Measurements from ENCODE around the gene TPPP. TPM values are rescaled to one million over a fixed set of nuclear protein-coding genes. Genes with fewer than 3 reads are reported as not detected.
A peak's percentile ranks its signal among the peaks of the same experiment; 100 is the strongest.

TPPP gene
- total and polyA plus RNA-seq, 2 experiments from 2014 or later = not detected

- 96 to 99% methylated on average over 10 to 11 of the region's 11 CpGs for WGBS, 2 experiments (ENCODE audit: low coverage in 1 of 2, low lambda C conversion rate in 2 of 2, missing lambda C conversion rate in 2 of 2)
- TF ChIP-seq EZH2phosphoT487 (IDR thresholded peaks at IDR 0.05; ENCODE audit: insufficient read depth, low read depth) (no peak), EZH2 (IDR thresholded peaks at IDR 0.05; ENCODE audit: insufficient read depth, poor library complexity, severe bottlenecking) (no peak)
- Histone ChIP-seq H3K9ac (no peak overlapping the region), H3F3A (ENCODE audit: insufficient read depth) (no peaks in the 10 kb centered on the region), H3K27ac (no peak overlapping the region), H3K4me2 (ENCODE audit: unreplicated experiment) (no peak overlapping the region), H3K4me1 (ENCODE audit: insufficient read depth) (no peaks in the 10 kb centered on the region), H3K36me3 (ENCODE audit: low read depth) (no peaks in the 10 kb centered on the region), H2AFZ (no peak overlapping the region), H4K20me1 (ENCODE audit: insufficient read depth) (no peaks in the 10 kb centered on the region), H3K27me3 (replicated peaks; ENCODE audit: insufficient read depth) (no peaks in the 10 kb centered on the region), H3K9me2 (ENCODE audit: insufficient read depth) (no peaks in the 10 kb centered on the region), H3K9me3 (ENCODE audit: low read depth) (no peaks in the 10 kb centered on the region), H3K4me3 (no peak overlapping the region), H3K79me2 (ENCODE audit: insufficient read depth) (no peaks in the 10 kb centered on the region)
- in situ Hi-C loops (cut with MboI) = loop anchor here (10.0 to 25.0 kb wide), 2 partner anchors 244 to 502 kb away; no protein-coding TSS in a partner anchor
- DNase-seq = no peak
Observed at GRCh38 chr5:660491-661030, 32.6 kb downstream of the TPPP start.

- H3K27me3 ChIP-seq (replicated peaks; ENCODE audit: insufficient read depth) = no peaks in the 10 kb centered on the region
- TF ChIP-seq EZH2 (IDR thresholded peaks at IDR 0.05; ENCODE audit: insufficient read depth, poor library complexity, severe bottlenecking) (no peak), EZH2phosphoT487 (IDR thresholded peaks at IDR 0.05; ENCODE audit: insufficient read depth, low read depth) (no peak)
- H3K9ac ChIP-seq = no peak overlapping the region
- H3F3A ChIP-seq (ENCODE audit: insufficient read depth) = no peaks in the 10 kb centered on the region
- WGBS, 2 experiments (ENCODE audit: low coverage in 1 of 2, low lambda C conversion rate in 2 of 2, missing lambda C conversion rate in 2 of 2) = 95 to 96% methylated on average over 16 of the region's 16 CpGs
- no peaks in the 10 kb centered on the region for H3K9me3 ChIP-seq (ENCODE audit: low read depth)
- H3K9me2 ChIP-seq (ENCODE audit: insufficient read depth) = no peaks in the 10 kb centered on the region
- H3K4me2 ChIP-seq (ENCODE audit: unreplicated experiment) = no peak overlapping the region
- in situ Hi-C loops (cut with MboI) = loop anchor here (10.0 to 25.0 kb wide), 2 partner anchors 245 to 503 kb away; no protein-coding TSS in a partner anchor
- H3K27ac ChIP-seq = no peak overlapping the region
- no peaks in the 10 kb centered on the region for H3K4me1 ChIP-seq (ENCODE audit: insufficient read depth)
- no peaks in the 10 kb centered on the region for H3K36me3 ChIP-seq (ENCODE audit: low read depth)
- H3K79me2 ChIP-seq (ENCODE audit: insufficient read depth) = no peaks in the 10 kb centered on the region
- H4K20me1 ChIP-seq (ENCODE audit: insufficient read depth) = no peaks in the 10 kb centered on the region
- DNase-seq = no peak
- no peak overlapping the region for H2AFZ ChIP-seq
- no peak overlapping the region for H3K4me3 ChIP-seq
Observed at GRCh38 chr5:659496-660263, 33.5 kb downstream of the TPPP start.

- H3K9me2 ChIP-seq (ENCODE audit: insufficient read depth) = no peaks in the 10 kb centered on the region
- WGBS, 2 experiments (ENCODE audit: low coverage in 1 of 2, low lambda C conversion rate in 2 of 2, missing lambda C conversion rate in 2 of 2) = 93 to 96% methylated on average over 5 of the region's 5 CpGs
- no peak overlapping the region for H3K4me3 ChIP-seq
- no peaks in the 10 kb centered on the region for H3K9me3 ChIP-seq (ENCODE audit: low read depth)
- no peak overlapping the region for H3K9ac ChIP-seq
- DNase-seq = no peak
- no peak overlapping the region for H2AFZ ChIP-seq
- no peak overlapping the region for H3K4me2 ChIP-seq (ENCODE audit: unreplicated experiment)
- H3F3A ChIP-seq (ENCODE audit: insufficient read depth) = no peaks in the 10 kb centered on the region
- no peaks in the 10 kb centered on the region for H3K36me3 ChIP-seq (ENCODE audit: low read depth)
- no peaks in the 10 kb centered on the region for H3K4me1 ChIP-seq (ENCODE audit: insufficient read depth)
- TF ChIP-seq EZH2phosphoT487 (IDR thresholded peaks at IDR 0.05; ENCODE audit: insufficient read depth, low read depth) (no peak), EZH2 (IDR thresholded peaks at IDR 0.05; ENCODE audit: insufficient read depth, poor library complexity, severe bottlenecking) (no peak)
- in situ Hi-C loops (cut with MboI) = loop anchor here (25.0 kb wide), 1 partner anchor 504 kb away; no protein-coding TSS in a partner anchor
- no peaks in the 10 kb centered on the region for H3K79me2 ChIP-seq (ENCODE audit: insufficient read depth)
- no peaks in the 10 kb centered on the region for H3K27me3 ChIP-seq (replicated peaks; ENCODE audit: insufficient read depth)
- no peaks in the 10 kb centered on the region for H4K20me1 ChIP-seq (ENCODE audit: insufficient read depth)
- no peak overlapping the region for H3K27ac ChIP-seq
Observed at GRCh38 chr5:658103-658502, 35.0 kb downstream of the TPPP start.

GRCh38 chr5:657570-657969 lies 35.6 kb downstream of the TPPP start:
- no peak overlapping the region for H3K27ac ChIP-seq
- no peaks in the 10 kb centered on the region for H3K36me3 ChIP-seq (ENCODE audit: low read depth)
- 78 to 81% methylated on average over 6 of the region's 6 CpGs for WGBS, 2 experiments (ENCODE audit: low coverage in 1 of 2, low lambda C conversion rate in 2 of 2, missing lambda C conversion rate in 2 of 2)
- no peaks in the 10 kb centered on the region for H3K9me2 ChIP-seq (ENCODE audit: insufficient read depth)
- no peaks in the 10 kb centered on the region for H3K79me2 ChIP-seq (ENCODE audit: insufficient read depth)
- in situ Hi-C loops (cut with MboI) = loop anchor here (25.0 kb wide), 1 partner anchor 505 kb away; no protein-coding TSS in a partner anchor
- H3K4me3 ChIP-seq = no peak overlapping the region
- no peak overlapping the region for H3K4me2 ChIP-seq (ENCODE audit: unreplicated experiment)
- no peaks in the 10 kb centered on the region for H3K27me3 ChIP-seq (replicated peaks; ENCODE audit: insufficient read depth)
- no peak for TF ChIP-seq EZH2 (IDR thresholded peaks at IDR 0.05; ENCODE audit: insufficient read depth, poor library complexity, severe bottlenecking)
- TF ChIP-seq EZH2phosphoT487 (IDR thresholded peaks at IDR 0.05; ENCODE audit: insufficient read depth, low read depth) = no peak
- no peaks in the 10 kb centered on the region for H3F3A ChIP-seq (ENCODE audit: insufficient read depth)
- no peaks in the 10 kb centered on the region for H3K9me3 ChIP-seq (ENCODE audit: low read depth)
- no peaks in the 10 kb centered on the region for H3K4me1 ChIP-seq (ENCODE audit: insufficient read depth)
- peak; percentile 62 for DNase-seq
- H4K20me1 ChIP-seq (ENCODE audit: insufficient read depth) = no peaks in the 10 kb centered on the region
- H2AFZ ChIP-seq = no peak overlapping the region
- H3K9ac ChIP-seq = no peak overlapping the region

Data from GM23248 (cell line).